HG03571 (cell line): ENCODE measurements around the gene FFAR1.

Experiments used
- ATAC-seq: cut with Tn5 transposase; IDR thresholded peaks from one replicate; pipeline ENCODE4 v1.9.1; 2021; ENCODE audit not compliant: unreplicated experiment

FFAR1 gene

GRCh38 chr19:35314858-35315470 is 32.7 kb upstream of the FFAR1 start:
- no peak for ATAC-seq

- ATAC-seq = no peak
These were observed 31.8 kb upstream of the FFAR1 start for GRCh38 chr19:35315883-35316282.

DNA sequence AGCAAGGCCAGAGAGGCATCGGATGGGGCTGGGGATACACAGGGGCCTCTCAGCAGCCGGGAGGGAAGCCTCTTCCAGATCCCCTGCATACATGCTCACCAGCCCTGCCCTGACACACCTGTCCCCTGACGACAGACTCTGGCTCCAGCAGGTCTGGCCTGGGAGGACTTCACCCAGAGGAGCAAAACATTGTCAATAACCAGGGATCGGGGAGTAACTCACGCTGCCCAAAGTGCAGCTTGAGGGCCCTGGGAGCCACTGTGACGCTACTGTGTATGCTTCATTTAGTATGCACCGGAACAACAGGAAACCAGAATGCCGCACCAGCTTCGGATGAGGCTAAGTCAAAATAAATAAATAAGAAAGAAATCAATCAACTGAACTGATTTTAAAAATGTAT is 31.1 kb upstream of the FFAR1 start:
- no peak for ATAC-seq

DNA sequence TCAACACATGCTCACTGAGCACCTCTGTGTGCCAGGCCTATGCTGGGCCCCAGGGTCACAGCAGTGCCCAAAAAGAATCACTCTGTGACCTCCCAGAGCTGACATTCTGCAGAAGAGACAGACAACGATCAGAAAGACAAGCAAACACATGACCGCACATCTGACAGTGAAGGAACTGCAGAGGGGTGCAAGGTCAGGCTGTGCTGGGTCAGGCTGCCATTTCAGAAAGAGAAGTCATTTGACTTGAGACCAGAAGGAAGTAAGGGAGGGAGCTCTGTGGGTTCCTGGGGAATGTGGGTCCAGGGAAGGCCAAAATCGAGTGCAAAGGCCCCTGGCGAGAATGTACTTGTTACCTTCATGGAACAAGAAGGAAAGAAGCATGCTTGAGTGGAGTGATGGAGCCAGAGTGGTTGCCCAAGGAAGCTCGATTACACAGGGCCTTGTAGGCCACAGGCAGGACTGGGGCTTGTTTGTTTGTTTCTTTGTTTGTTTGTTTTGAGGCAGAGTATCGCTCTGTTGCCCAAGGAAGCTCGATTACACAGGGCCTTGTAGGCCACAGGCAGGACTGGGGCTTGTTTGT is 30.1 kb upstream of the FFAR1 start:
- no peak for ATAC-seq

DNA sequence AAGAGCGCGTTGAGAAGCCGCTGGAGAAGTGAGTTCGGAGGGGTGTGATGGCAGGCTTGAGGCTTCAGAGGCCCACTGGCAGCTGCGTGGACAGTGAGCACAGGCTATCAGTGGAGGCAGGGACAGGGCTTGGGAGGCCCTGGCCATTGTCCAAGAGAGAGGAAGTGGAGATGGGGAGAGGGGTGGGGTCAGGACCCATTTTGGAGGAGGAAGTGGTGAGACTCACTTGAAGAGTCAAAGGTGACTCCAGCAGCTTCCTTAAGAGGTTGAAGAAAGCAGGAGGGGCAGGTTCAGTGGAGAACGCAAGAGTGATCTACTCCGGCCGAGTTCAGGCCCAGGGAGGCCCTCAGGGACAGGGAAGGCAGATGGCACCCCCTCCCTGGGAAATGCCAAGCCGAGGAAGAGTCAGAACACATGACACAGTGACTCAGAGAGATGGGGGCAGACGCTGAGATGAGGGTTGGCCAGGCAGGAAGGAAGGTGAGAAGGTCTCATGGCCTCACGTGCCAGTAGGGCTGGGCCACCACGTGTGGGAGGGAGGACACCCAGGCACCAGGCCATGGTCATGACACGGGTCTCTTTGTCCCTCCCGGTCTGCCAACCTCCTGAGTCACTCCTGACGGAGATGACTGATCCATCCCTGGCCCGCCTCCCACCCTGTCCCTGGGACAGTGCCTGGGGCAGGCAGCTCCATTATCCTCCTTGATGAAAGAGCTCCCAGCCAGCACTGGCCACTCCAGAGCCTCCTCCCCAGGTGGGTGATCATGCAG is 28.8 kb upstream of the FFAR1 start:
- ATAC-seq = no peak

DNA sequence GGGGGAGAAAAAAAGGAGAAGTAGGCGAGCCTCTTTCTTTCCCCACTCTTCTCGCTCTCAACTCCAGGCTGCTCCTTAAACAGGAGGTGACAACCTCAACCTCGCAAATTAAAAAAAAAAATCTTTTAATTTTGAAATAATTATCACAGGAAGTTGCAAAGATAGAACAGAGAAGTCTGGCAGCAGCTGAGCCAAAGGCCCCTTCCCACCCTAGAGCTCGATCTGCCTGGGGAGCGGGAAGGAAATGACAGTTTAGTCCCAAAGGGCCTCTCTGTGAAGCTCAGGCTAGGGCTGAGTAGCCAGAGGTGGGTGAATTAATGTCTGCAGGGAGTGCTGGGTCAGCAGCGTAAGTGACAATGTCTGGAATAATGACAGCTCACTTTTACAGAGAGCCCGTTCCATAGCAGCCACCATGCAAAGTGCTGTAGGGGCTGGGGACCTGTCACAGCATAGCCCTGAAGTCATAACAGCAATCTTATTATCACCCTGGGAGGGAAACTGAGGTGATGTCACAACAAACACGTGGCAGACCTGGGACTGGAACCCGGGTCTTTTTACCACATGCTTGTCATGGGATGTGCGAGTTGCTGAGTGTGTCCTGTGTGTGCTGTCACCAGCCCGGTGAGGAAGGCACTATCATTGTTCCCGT is 27.5 kb upstream of the FFAR1 start:
- no peak for ATAC-seq

DNA sequence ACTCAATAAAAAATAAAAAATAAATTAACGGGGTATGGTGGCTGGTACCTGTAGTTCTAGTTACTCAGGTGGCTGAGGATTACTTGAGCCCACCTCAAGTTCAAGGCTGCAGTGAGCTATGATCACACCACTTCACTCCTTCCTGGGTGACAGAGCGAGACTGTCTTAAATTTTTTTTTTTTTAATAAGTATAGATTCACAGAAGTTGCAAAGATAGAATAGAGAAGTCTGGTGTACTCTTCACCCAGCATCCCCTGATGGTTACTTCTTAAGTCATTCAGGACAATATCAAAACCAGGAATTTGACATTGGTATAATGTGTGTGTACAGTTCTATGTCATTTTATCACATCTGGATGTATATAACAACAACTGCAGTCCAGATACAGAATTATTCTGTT is 26.4 kb upstream of the FFAR1 start:
- ATAC-seq = no peak

DNA sequence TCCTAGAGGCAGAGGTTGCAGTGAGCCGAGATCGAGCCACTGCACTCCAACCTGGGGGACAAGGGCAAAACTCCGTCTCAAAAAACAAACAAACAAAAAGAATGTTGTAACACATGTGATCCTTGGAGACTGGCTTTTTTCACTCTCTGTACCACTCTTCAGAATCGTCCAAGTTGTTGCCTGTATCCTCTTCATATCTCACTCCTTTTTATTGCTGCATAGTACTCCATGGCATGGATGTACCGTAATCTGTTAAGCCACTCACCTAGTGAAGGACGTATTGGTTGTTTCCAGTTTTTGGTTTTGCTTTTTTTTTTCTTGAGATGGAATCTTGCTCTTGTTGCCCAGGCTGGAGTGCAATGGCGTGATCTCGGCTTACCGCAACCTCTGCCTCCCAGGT is 25.7 kb upstream of the FFAR1 start:
- no peak for ATAC-seq

- no peak for ATAC-seq
These were observed 20.1 kb upstream of the FFAR1 start for GRCh38 chr19:35327642-35328041.

DNA sequence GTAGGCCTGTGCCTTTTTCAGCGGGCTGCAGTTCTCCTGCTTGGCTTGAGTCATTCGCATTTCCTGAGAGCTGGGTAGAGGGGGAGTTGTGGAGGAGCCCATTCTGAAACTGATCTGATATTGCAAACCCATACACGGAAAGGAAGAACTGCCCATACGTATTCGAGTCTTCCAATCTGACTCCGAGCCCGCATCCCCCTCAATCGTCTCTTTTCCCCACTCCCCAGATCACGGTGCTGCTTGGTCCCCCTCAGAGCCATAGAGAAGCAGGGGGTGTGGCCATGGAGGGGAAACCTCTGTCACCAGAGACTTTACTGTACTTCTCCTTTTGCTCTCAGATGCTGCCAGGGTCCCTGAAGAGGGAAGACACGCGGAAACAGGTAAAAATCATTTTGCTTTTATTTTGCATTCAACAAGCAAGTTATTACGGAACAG is 18.8 kb upstream of the FFAR1 start, which contains the start of gene CD22:
Gene CD22 (plus strand): TSS at position 337 of the 435 bp plus-strand sequence. CDS start 2,854 bp downstream, outside the sequence.
- no peak for ATAC-seq

DNA sequence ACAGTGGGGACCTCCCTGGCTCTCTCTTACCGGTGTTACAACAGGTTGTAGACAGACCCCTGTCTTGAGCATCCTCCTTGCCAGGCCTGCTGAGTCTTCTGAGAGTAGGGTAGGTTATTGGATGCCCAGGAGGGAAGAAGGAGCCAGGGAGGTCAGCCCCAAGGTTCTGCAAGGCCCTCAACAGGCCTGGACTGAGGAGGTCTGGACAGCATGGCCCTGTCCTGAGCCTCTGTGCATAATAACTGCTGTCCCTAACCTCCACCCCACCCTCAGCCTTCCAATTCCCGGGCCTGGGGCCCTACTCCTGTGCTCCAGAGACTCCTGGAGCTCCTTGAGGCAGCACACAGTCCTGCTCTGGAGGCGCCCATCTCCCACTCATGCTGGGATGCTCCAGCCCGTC is 18.4 kb upstream of the FFAR1 start:
- no peak for ATAC-seq

DNA sequence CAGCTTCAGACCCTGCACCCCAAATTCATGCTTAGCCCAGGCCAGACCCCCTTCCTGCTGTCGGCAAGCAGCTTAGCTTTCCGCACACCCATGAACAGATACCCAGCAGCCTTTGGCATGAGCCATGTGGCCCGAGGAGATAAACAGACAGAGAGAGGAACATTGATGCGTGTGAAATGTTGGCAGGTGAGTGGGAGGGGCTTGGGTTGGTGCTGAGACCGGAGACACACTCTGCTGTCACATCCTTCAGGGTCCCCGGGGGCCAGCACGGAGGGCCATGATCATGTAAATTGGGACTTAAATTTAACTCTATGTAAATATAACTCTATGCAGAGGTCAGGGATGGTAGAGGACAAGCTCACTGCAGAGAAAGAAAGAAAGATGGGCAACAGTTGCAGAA is 17.2 kb upstream of the FFAR1 start:
- ATAC-seq = peak; percentile 50

DNA sequence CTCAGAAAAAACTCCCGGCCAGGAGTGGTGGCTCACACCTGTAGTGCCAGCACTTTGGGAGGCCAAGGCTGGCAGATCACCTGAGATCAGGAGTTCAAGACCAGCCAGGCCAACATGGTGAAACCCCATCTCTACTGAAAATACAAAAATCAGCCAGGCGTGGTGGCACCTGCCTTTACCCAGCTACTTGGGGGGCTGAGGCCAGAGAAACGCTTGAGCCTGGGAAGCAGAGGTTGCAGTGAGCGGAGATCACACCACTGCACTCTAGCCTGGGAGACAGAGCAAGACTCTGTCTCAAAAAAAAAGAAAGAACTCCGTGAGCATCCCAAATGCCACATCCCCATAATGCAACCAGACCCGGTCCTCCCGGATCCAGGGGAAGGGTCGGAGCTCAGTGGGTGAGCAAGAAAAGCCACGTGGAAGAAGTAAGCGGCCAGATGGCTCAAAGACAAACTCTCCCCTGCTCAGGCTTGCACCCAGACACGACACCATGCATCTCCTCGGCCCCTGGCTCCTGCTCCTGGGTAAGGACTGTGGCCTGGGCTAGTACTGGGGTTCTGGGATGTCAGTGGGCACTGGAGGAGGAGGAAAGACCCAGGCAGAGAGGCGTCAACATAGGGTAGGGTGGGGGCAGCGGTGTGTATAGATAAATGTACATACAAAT is 16.0 kb upstream of the FFAR1 start:
- no peak for ATAC-seq

- ATAC-seq = no peak
These were observed 14.9 kb upstream of the FFAR1 start for GRCh38 chr19:35332817-35333216.

- ATAC-seq = no peak
These were observed 13.5 kb upstream of the FFAR1 start for GRCh38 chr19:35334144-35334753.

GRCh38 chr19:35336166-35336955 is 11.3 kb upstream of the FFAR1 start:
- no peak for ATAC-seq

- ATAC-seq = no peak
These were observed 10.4 kb upstream of the FFAR1 start for GRCh38 chr19:35337097-35337983.

- ATAC-seq = no peak
These were observed 9.8 kb upstream of the FFAR1 start for GRCh38 chr19:35337984-35338296.

GRCh38 chr19:35340431-35340830 is 7.3 kb upstream of the FFAR1 start:
- no peak for ATAC-seq
